Neuronal stem cell (in vitro differentiated cells): ENCODE data around the gene SAMD14.

Experiments used
- DNase-seq: peaks from one replicate; pipeline ENCODE4 v3.0.0-alpha.2; 2013; ENCODE audit warnings: low spot score
- H2AFZ ChIP-seq: one replicate; pipeline ENCODE4 v1.6.1; 2013; ENCODE audit warnings: mild to moderate bottlenecking, low read length, inconsistent platforms
- H2AK5ac ChIP-seq: 2 replicates; pipeline ENCODE4 v1.6.1; 2013; ENCODE audit warnings: low read depth, mild to moderate bottlenecking, inconsistent platforms, low read length, moderate library complexity, mixed read lengths
- H2BK120ac ChIP-seq: 2 replicates; pipeline ENCODE4 v1.6.1; 2013; ENCODE audit warnings: low read depth, mild to moderate bottlenecking, inconsistent platforms, low read length, moderate library complexity, mixed read lengths
- H2BK12ac ChIP-seq: one replicate; pipeline ENCODE4 v1.6.1; 2013; ENCODE audit warnings: low read length, inconsistent platforms
- H2BK15ac ChIP-seq: 2 replicates; pipeline ENCODE4 v1.6.1; 2013; ENCODE audit warnings: mild to moderate bottlenecking, low read length, inconsistent platforms, mixed read lengths
- H2BK5ac ChIP-seq: one replicate; pipeline ENCODE4 v1.6.1; 2013; ENCODE audit warnings: inconsistent platforms, mild to moderate bottlenecking, low read length, moderate library complexity
- H3K14ac ChIP-seq: one replicate; pipeline ENCODE4 v1.6.1; 2013; ENCODE audit warnings: low read length, inconsistent platforms
- H3K18ac ChIP-seq: 2 replicates; pipeline ENCODE4 v1.6.1; 2013; ENCODE audit warnings: low read length, inconsistent platforms
- H3K23ac ChIP-seq: 2 replicates; pipeline ENCODE4 v1.6.1; 2013; ENCODE audit warnings: low read depth, mild to moderate bottlenecking, mixed read lengths, low read length, inconsistent platforms; ENCODE audit not compliant: poor library complexity
- H3K27ac ChIP-seq: replicated peaks from 3 replicates; pipeline ENCODE4 v1.5.1; 2013; ENCODE audit warnings: low read length, inconsistent platforms
- H3K27me3 ChIP-seq, 3 experiments: 2 replicates each; pipeline ENCODE4 v1.6.1; 2013; ENCODE audit warnings: low read length in 3 of 3, mild to moderate bottlenecking in 2 of 3, inconsistent platforms in 1 of 3, low read depth in 1 of 3, mixed read lengths in 1 of 3, moderate library complexity in 1 of 3; ENCODE audit not compliant: control insufficient read depth in 3 of 3, insufficient read depth in 3 of 3
- H3K36me3 ChIP-seq, 2 donors: replicated peaks in 1 of 2; 2 replicates each; pipeline ENCODE4 v1.6.1; 2013; ENCODE audit warnings: low read length in 2 of 2; ENCODE audit not compliant: control insufficient read depth in 2 of 2, insufficient read depth in 2 of 2
- H3K4ac ChIP-seq: 2 replicates; pipeline ENCODE4 v1.6.1; 2013; ENCODE audit warnings: inconsistent platforms, mild to moderate bottlenecking, low read length, moderate library complexity
- H3K4me1 ChIP-seq, 2 donors: 1 replicate in 1 of 2; 2 replicates in 1 of 2; pipeline ENCODE4 v1.6.1; 2013; ENCODE audit warnings: low read length in 2 of 2, low read depth in 1 of 2; ENCODE audit not compliant: control insufficient read depth in 2 of 2, insufficient read depth in 1 of 2
- H3K4me2 ChIP-seq: one replicate; pipeline ENCODE4 v1.6.1; 2013; ENCODE audit warnings: mild to moderate bottlenecking, low read length, inconsistent platforms; ENCODE audit not compliant: insufficient read depth, poor library complexity, severe bottlenecking
- H3K4me3 ChIP-seq, 2 donors: 2 replicates each; pipeline ENCODE4 v1.5.1; 2013; ENCODE audit warnings: low read length in 2 of 2, mild to moderate bottlenecking in 2 of 2, inconsistent platforms in 1 of 2, moderate library complexity in 1 of 2
- H3K79me1 ChIP-seq: one replicate; pipeline ENCODE4 v1.6.1; 2013; ENCODE audit warnings: low read depth, mild to moderate bottlenecking, inconsistent platforms, low read length, moderate library complexity
- H3K9ac ChIP-seq: one replicate; pipeline ENCODE4 v1.6.1; 2013; ENCODE audit warnings: mild to moderate bottlenecking, low read depth, low read length, inconsistent platforms; ENCODE audit not compliant: poor library complexity
- H3K9me3 ChIP-seq, 2 donors: replicated peaks in 1 of 2; 2 replicates each; pipeline versions ENCODE3 to v1.6.1; 2013; ENCODE audit warnings: low read length in 2 of 2, mild to moderate bottlenecking in 2 of 2, inconsistent platforms in 1 of 2, low read depth in 1 of 2, mixed read lengths in 1 of 2, moderate library complexity in 1 of 2; ENCODE audit not compliant: control insufficient read depth in 2 of 2, insufficient read depth in 1 of 2
- H4K8ac ChIP-seq: one replicate; pipeline ENCODE4 v1.6.1; 2013; ENCODE audit warnings: low read depth, mild to moderate bottlenecking, inconsistent platforms, low read length, moderate library complexity
- H4K91ac ChIP-seq: one replicate; pipeline ENCODE4 v1.6.1; 2013; ENCODE audit warnings: low read length, low read depth, mild to moderate bottlenecking, inconsistent platforms; ENCODE audit not compliant: poor library complexity
- whole genome bisulfite sequencing, 2 donors: extraction: QIAGEN DNeasy Blood & Tissue Kit; methylation state at CpG; one replicate each; pipeline ENCODE4 v1.1.7; 2013; ENCODE audit warnings: missing lambda C conversion rate in 2 of 2, mixed read lengths in 1 of 2; ENCODE audit not compliant: insufficient read length in 2 of 2, insufficient replicate concordance in 1 of 2; ENCODE audit errors: extremely low coverage in 2 of 2; 5-methylcytosine and 5-hydroxymethylcytosine counted together

SAMD14 gene

GRCh38 chr17:50135316-50136095 is 5.5 kb upstream of the SAMD14 start:
- H3K4me3 ChIP-seq: no peak overlapping the region
- H3K36me3 ChIP-seq: peaks cover 35 to 69% of the 10 kb centered on the region in 2 donors
- peaks cover 2% of the 10 kb centered on the region for H3K79me1 ChIP-seq
- no peaks in the 10 kb centered on the region for H3K27me3 ChIP-seq
- no peak overlapping the region for H4K91ac ChIP-seq
- no peak overlapping the region for H3K4me2 ChIP-seq
- H3K4me1 ChIP-seq: peaks cover 6 to 9% of the 10 kb centered on the region in 2 donors
- no CpG with 5 or more reads among the region's 16 CpGs for WGBS, 2 donors
- H2BK120ac ChIP-seq: no peak overlapping the region
- H2BK5ac ChIP-seq: no peak overlapping the region
- H3K14ac ChIP-seq: no peak overlapping the region
- H3K9ac ChIP-seq: no peak overlapping the region
- H4K8ac ChIP-seq: no peak overlapping the region
- H2BK12ac ChIP-seq: no peak overlapping the region
- peaks cover 0 to 3% of the 10 kb centered on the region in 2 donors for H3K9me3 ChIP-seq
- no peak overlapping the region for H2AFZ ChIP-seq
- H2AK5ac ChIP-seq: no peak overlapping the region
- H3K23ac ChIP-seq: no peak overlapping the region
- no peak overlapping the region for H3K18ac ChIP-seq
- H2BK15ac ChIP-seq: no peak overlapping the region
- H3K27ac ChIP-seq: no peak overlapping the region
- no peak for DNase-seq
- no peak overlapping the region for H3K4ac ChIP-seq

- peaks cover 6 to 7% of the 10 kb centered on the region in 2 donors for H3K4me1 ChIP-seq
- no peak overlapping the region for H2BK120ac ChIP-seq
- H4K8ac ChIP-seq: no peak overlapping the region
- no peaks in the 10 kb centered on the region for H3K27me3 ChIP-seq
- H3K79me1 ChIP-seq: peaks cover 2% of the 10 kb centered on the region
- peaks cover 0 to 2% of the 10 kb centered on the region in 2 donors for H3K9me3 ChIP-seq
- no peak overlapping the region for H2AFZ ChIP-seq
- no peak overlapping the region for H3K9ac ChIP-seq
- no peak overlapping the region for H3K27ac ChIP-seq
- no peak overlapping the region for H3K4ac ChIP-seq
- H4K91ac ChIP-seq: no peak overlapping the region
- DNase-seq: no peak
- no peak overlapping the region for H3K4me2 ChIP-seq
- H3K36me3 ChIP-seq: peaks cover 27 to 58% of the 10 kb centered on the region in 2 donors
- no peak overlapping the region for H2AK5ac ChIP-seq
- H3K18ac ChIP-seq: no peak overlapping the region
- WGBS, 2 donors: no CpG with 5 or more reads among the region's 16 CpGs
- H2BK12ac ChIP-seq: no peak overlapping the region
- H3K23ac ChIP-seq: no peak overlapping the region
- no peak overlapping the region for H3K4me3 ChIP-seq
- no peak overlapping the region for H2BK15ac ChIP-seq
- no peak overlapping the region for H3K14ac ChIP-seq
- peak overlapping the region; percentile 14 for H2BK5ac ChIP-seq
These were observed 4.5 kb upstream of the SAMD14 start for GRCh38 chr17:50134206-50135110.

GRCh38 chr17:50133769-50134099 is 3.8 kb upstream of the SAMD14 start:
- no CpG with 5 or more reads among the region's 16 CpGs for WGBS, 2 donors
- no peak overlapping the region for H3K27ac ChIP-seq

More at GRCh38 chr17:50133769-50134099, 3.8 kb upstream of the SAMD14 start:
- H2BK120ac ChIP-seq: no peak overlapping the region
- H3K27me3 ChIP-seq: no peaks in the 10 kb centered on the region
- no peak overlapping the region for H2BK5ac ChIP-seq
- H2AFZ ChIP-seq: no peak overlapping the region
- no peak overlapping the region for H2BK12ac ChIP-seq
- no peak overlapping the region for H2BK15ac ChIP-seq
- no peak overlapping the region for H3K4ac ChIP-seq
- H3K18ac ChIP-seq: no peak overlapping the region
- peaks cover 7 to 8% of the 10 kb centered on the region in 2 donors for H3K4me1 ChIP-seq
- H3K23ac ChIP-seq: no peak overlapping the region
- no peak overlapping the region for H3K14ac ChIP-seq
- H4K8ac ChIP-seq: no peak overlapping the region
- H3K79me1 ChIP-seq: no peaks in the 10 kb centered on the region
- H3K9ac ChIP-seq: no peak overlapping the region
- H2AK5ac ChIP-seq: no peak overlapping the region
- no peaks in the 10 kb centered on the region for H3K9me3 ChIP-seq
- DNase-seq: no peak
- no peak overlapping the region for H3K4me2 ChIP-seq
- H4K91ac ChIP-seq: no peak overlapping the region
- no peak overlapping the region for H3K4me3 ChIP-seq
- H3K36me3 ChIP-seq: peaks cover 20 to 51% of the 10 kb centered on the region in 2 donors
